H9 (cell line): ENCODE results near the gene TRUB2. TPM values are rescaled to one million over a fixed set of nuclear protein-coding genes. Genes with fewer than 3 reads are reported as not detected.

Source experiments
- DNase-seq: peaks from one replicate; pipeline ENCODE4 v3.0.0-alpha.2; 2017
- H2AFZ ChIP-seq: one replicate; pipeline ENCODE4 v1.6.1; 2013; ENCODE audit warnings: mild to moderate bottlenecking, low read length, control low read depth, moderate library complexity
- H2AK5ac ChIP-seq: 2 replicates; pipeline ENCODE4 v1.6.1; 2013; ENCODE audit warnings: low read length, control low read depth, mixed read lengths; ENCODE audit not compliant: insufficient read length
- H2BK120ac ChIP-seq: one replicate; pipeline ENCODE4 v1.6.1; 2013; ENCODE audit warnings: low read depth, mild to moderate bottlenecking, low read length, control low read depth, inconsistent platforms; ENCODE audit not compliant: poor library complexity, severe bottlenecking
- H2BK12ac ChIP-seq: 2 replicates; pipeline ENCODE4 v1.6.1; 2013; ENCODE audit warnings: low read length, control low read depth, mixed read lengths, low read depth; ENCODE audit not compliant: insufficient read length
- H2BK15ac ChIP-seq: 2 replicates; pipeline ENCODE4 v1.6.1; 2013; ENCODE audit warnings: low read depth, low read length, control low read depth
- H2BK20ac ChIP-seq: one replicate; pipeline ENCODE4 v1.6.1; 2013; ENCODE audit warnings: low read depth, mild to moderate bottlenecking, low read length, control low read depth, inconsistent platforms; ENCODE audit not compliant: poor library complexity, severe bottlenecking
- H2BK5ac ChIP-seq: 2 replicates; pipeline ENCODE4 v1.6.1; 2013; ENCODE audit warnings: low read length, control low read depth, mixed read lengths; ENCODE audit not compliant: insufficient read length
- H3K14ac ChIP-seq: 2 replicates; pipeline ENCODE4 v1.6.1; 2013; ENCODE audit warnings: low read length, control low read depth; ENCODE audit not compliant: insufficient read depth
- H3K18ac ChIP-seq: 2 replicates; pipeline ENCODE4 v1.6.1; 2013; ENCODE audit warnings: low read depth, mild to moderate bottlenecking, mixed read lengths, low read length, control low read depth; ENCODE audit not compliant: insufficient read length
- H3K23ac ChIP-seq: 2 replicates; pipeline ENCODE4 v1.6.1; 2013; ENCODE audit warnings: low read length, control low read depth, mixed read lengths, low read depth; ENCODE audit not compliant: insufficient read length
- H3K23me2 ChIP-seq: 2 replicates; pipeline ENCODE4 v1.6.1; 2013; ENCODE audit warnings: low read depth, mild to moderate bottlenecking, mixed read lengths, low read length, control low read depth; ENCODE audit not compliant: insufficient read length, poor library complexity, severe bottlenecking
- H3K27ac ChIP-seq: 2 replicates; pipeline ENCODE4 v1.5.1; 2013; ENCODE audit warnings: low read length, control low read depth, mixed read lengths, low read depth; ENCODE audit not compliant: insufficient read length
- H3K27me3 ChIP-seq: 2 replicates; pipeline ENCODE4 v1.6.1; 2013; ENCODE audit warnings: low read length, control low read depth, inconsistent platforms; ENCODE audit not compliant: insufficient read depth
- H3K4ac ChIP-seq: 2 replicates; pipeline ENCODE4 v1.6.1; 2013; ENCODE audit warnings: low read depth, mild to moderate bottlenecking, control low read depth, inconsistent platforms, low read length, moderate library complexity
- H3K4me1 ChIP-seq: 2 replicates; pipeline ENCODE4 v1.6.1; 2013; ENCODE audit warnings: low read length, control low read depth, inconsistent platforms; ENCODE audit not compliant: insufficient read depth
- H3K4me2 ChIP-seq: 2 replicates; pipeline ENCODE4 v1.6.1; 2013; ENCODE audit warnings: low read length, control low read depth, mixed read lengths; ENCODE audit not compliant: insufficient read length, insufficient read depth
- H3K56ac ChIP-seq: 2 replicates; pipeline ENCODE4 v1.6.1; 2013; ENCODE audit warnings: low read depth, mild to moderate bottlenecking, mixed read lengths, low read length, control low read depth; ENCODE audit not compliant: insufficient read length
- H3K79me1 ChIP-seq: 2 replicates; pipeline ENCODE4 v1.6.1; 2013; ENCODE audit warnings: low read depth, mild to moderate bottlenecking, moderate library complexity, low read length, control low read depth, inconsistent platforms; ENCODE audit not compliant: insufficient read depth, poor library complexity, severe bottlenecking
- H3K79me2 ChIP-seq: 2 replicates; pipeline ENCODE4 v1.6.1; 2013; ENCODE audit warnings: low read length, control low read depth, inconsistent platforms; ENCODE audit not compliant: insufficient read depth
- H3K9ac ChIP-seq: 2 replicates; pipeline ENCODE4 v1.6.1; 2013; ENCODE audit warnings: low read length, control low read depth, mixed read lengths; ENCODE audit not compliant: insufficient read length; ENCODE audit errors: extremely low read depth
- H3K9me3 ChIP-seq: one replicate; pipeline ENCODE4 v1.6.1; 2013; ENCODE audit warnings: low read depth, low read length, inconsistent platforms; ENCODE audit not compliant: control insufficient read depth
- H3T11ph ChIP-seq: one replicate; pipeline ENCODE4 v1.6.1; 2013; ENCODE audit warnings: mild to moderate bottlenecking, low read length, control low read depth, inconsistent platforms
- H4K20me1 ChIP-seq: one replicate; pipeline ENCODE4 v1.6.1; 2013; ENCODE audit not compliant: control insufficient read depth, insufficient read length, insufficient read depth
- H4K5ac ChIP-seq: 2 replicates; pipeline ENCODE4 v1.6.1; 2013; ENCODE audit warnings: low read depth, mild to moderate bottlenecking, mixed read lengths, low read length, control low read depth; ENCODE audit not compliant: insufficient read length
- H4K8ac ChIP-seq: replicated peaks from 2 replicates; pipeline ENCODE4 v1.6.1; 2013; ENCODE audit warnings: low read length, control low read depth, mixed read lengths, low read depth; ENCODE audit not compliant: insufficient read length
- H4K91ac ChIP-seq: 2 replicates; pipeline ENCODE4 v1.6.1; 2013; ENCODE audit warnings: low read depth, mild to moderate bottlenecking, moderate library complexity, mixed read lengths, low read length, control low read depth; ENCODE audit not compliant: insufficient read length
- H3K27ac Mint-ChIP-seq, 3 experiments: 2 replicates in 2 of 3; 3 replicates in 1 of 3; pipeline ENCODE4 v1.8.0; 2020 to 2021; ENCODE audit warnings: mixed read lengths in 3 of 3, mild to moderate bottlenecking in 1 of 3, moderate library complexity in 1 of 3
- H3K27me3 Mint-ChIP-seq: 2 replicates; pipeline ENCODE4 v1.8.0; 2021; ENCODE audit warnings: low read depth, mild to moderate bottlenecking, moderate library complexity, mixed read lengths
- H3K36me3 Mint-ChIP-seq, 3 experiments: 2 replicates in 2 of 3; 3 replicates in 1 of 3; pipeline ENCODE4 v1.8.0; 2020 to 2021; ENCODE audit warnings: low read depth in 3 of 3, mixed read lengths in 3 of 3; ENCODE audit not compliant: insufficient read depth in 1 of 3
- H3K4me1 Mint-ChIP-seq, 2 experiments: 2 replicates each; pipeline ENCODE4 v1.8.0; 2020; ENCODE audit warnings: mixed read lengths in 2 of 2
- H3K4me3 Mint-ChIP-seq, 2 experiments: 2 replicates in 1 of 2; 3 replicates in 1 of 2; pipeline ENCODE4 v1.8.0; 2020 to 2021; ENCODE audit warnings: mild to moderate bottlenecking in 2 of 2, mixed read lengths in 2 of 2, moderate library complexity in 1 of 2
- H3K9me3 Mint-ChIP-seq, 2 experiments: 2 replicates in 1 of 2; 3 replicates in 1 of 2; pipeline ENCODE4 v1.8.0; 2020; ENCODE audit warnings: mild to moderate bottlenecking in 2 of 2, mixed read lengths in 2 of 2, moderate library complexity in 1 of 2
- CTCF ChIP-seq: fragments of 200-600 bp; sonication (generic); conservative IDR thresholded peaks from 3 replicates; pipeline ENCODE4 v1.8.0; 2021; ENCODE audit warnings: antibody characterized with exemption, mild to moderate bottlenecking
- WGBS: extraction: QIAGEN DNeasy Blood & Tissue Kit; methylation state at CpG from one replicate; pipeline ENCODE4 v1.1.7; 2013; ENCODE audit warnings: missing lambda C conversion rate, low lambda C conversion rate, mixed read lengths; ENCODE audit not compliant: insufficient read length; ENCODE audit errors: extremely low coverage; 5-methylcytosine and 5-hydroxymethylcytosine counted together
- total RNA-seq: library from RNA; stranded (reverse); gene quantifications from 2 replicates; pipeline ENCODE4 v1.2.1, GENCODE V29; 2021

Gene TRUB2
- total RNA-seq, 1 experiment from 2014 or later, result 38.3 TPM

DNA sequence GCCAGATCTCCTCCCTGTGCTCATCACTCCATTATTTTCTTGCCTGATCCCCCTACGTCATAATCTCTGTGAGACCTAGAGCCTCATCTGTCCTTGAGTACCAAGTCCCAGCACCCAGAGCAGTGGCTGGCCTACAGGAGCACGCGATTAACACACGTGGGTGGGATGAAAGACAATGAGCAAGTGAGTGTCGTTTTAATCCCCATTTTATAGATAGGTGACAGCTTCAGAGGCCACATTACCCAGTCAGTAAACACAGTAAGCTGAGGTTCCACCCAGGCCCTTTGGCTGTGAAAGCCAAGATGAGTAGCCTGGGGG lies 17.3 kb downstream of the TRUB2 start:
- Histone ChIP-seq H2BK120ac (no peak overlapping the region), H3K18ac (no peak overlapping the region), H3K23ac (no peak overlapping the region), H2BK5ac (no peak overlapping the region), H3K79me1 (no peaks in the 10 kb centered on the region), H3K4me2 (no peak overlapping the region), H2AK5ac (no peak overlapping the region), H4K91ac (no peak overlapping the region), H2BK15ac (no peak overlapping the region), H4K20me1 (no peaks in the 10 kb centered on the region), H3K27me3 (no peaks in the 10 kb centered on the region), H3K56ac (no peak overlapping the region), H3K23me2 (no peaks in the 10 kb centered on the region), H4K5ac (no peak overlapping the region), H3T11ph (no peak overlapping the region), H3K9ac (no peak overlapping the region), H3K79me2 (no peaks in the 10 kb centered on the region), H3K4me1 (no peaks in the 10 kb centered on the region), H3K14ac (no peak overlapping the region), H2BK20ac (no peak overlapping the region), H2AFZ (no peak overlapping the region), H3K27ac (no peak overlapping the region), H2BK12ac (no peak overlapping the region), H4K8ac (no peak overlapping the region), H3K4ac (no peak overlapping the region), H3K9me3 (no peaks in the 10 kb centered on the region)
- H3K4me3 Mint-ChIP-seq, result no peak overlapping the region
- no CpG with 5 or more reads among the region's 5 CpGs for WGBS
- DNase-seq, result no peak
- TF ChIP-seq CTCF, result no peak
- no peaks in the 10 kb centered on the region; a peak in 1 of 4 replicates for H3K4me1 Mint-ChIP-seq
- peaks cover 2% of the 10 kb centered on the region; the same call in 1 of the 2 replicates for H3K27me3 Mint-ChIP-seq
- no peak overlapping the region for H3K27ac Mint-ChIP-seq
- H3K9me3 Mint-ChIP-seq, result no peaks in the 10 kb centered on the region; a peak in 1 of 5 replicates
- H3K36me3 Mint-ChIP-seq, result peaks cover 10 to 21% (median 19%) of the 10 kb centered on the region in 3 experiments
